Stimulated activated CD8-positive, alpha-beta memory T cell treated with anti-CD3 and anti-CD28 coated beads, Interleukin-12 subunit alpha, Interleukin-12 subunit beta, amount 100 ng/mL, for 1 hour (primary cell): ENCODE measurements around the gene CENPF.
"Not testable (repeated sequence)": the region's sequence is repeated elsewhere in the genome, so short reads cannot be mapped to it uniquely, and the experiment has no call there.

Experiments used
- DNase-seq: peaks from one replicate; pipeline ENCODE4 v3.0.0-alpha.2; 2020; ENCODE audit warnings: low read depth

The CENPF gene

GRCh38 chr1:214584805-214585766 is 17.9 kb upstream of the CENPF start:
- DNase-seq = no peak

- no peak for DNase-seq
Observed at GRCh38 chr1:214586621-214587020, 16.4 kb upstream of the CENPF start.

- DNase-seq = no peak
Observed at GRCh38 chr1:214587165-214587564, 15.8 kb upstream of the CENPF start.

GRCh38 chr1:214588963-214589597 is 13.9 kb upstream of the CENPF start:
- no peak for DNase-seq

- no peak for DNase-seq
Observed at GRCh38 chr1:214590696-214591095, 12.3 kb upstream of the CENPF start.

- DNase-seq = not testable (repeated sequence)
Observed at GRCh38 chr1:214591918-214592317, 11.1 kb upstream of the CENPF start.

- no peak for DNase-seq
Observed at GRCh38 chr1:214593158-214593557, 9.8 kb upstream of the CENPF start.

- no peak for DNase-seq
Observed at GRCh38 chr1:214603819-214604252, 841 bp downstream of the CENPF start.

GRCh38 chr1:214604523-214604922 is 1.5 kb downstream of the CENPF start:
- no peak for DNase-seq

GRCh38 chr1:214605484-214605883 is 2.5 kb downstream of the CENPF start:
- DNase-seq = not testable (repeated sequence)

GRCh38 chr1:214605933-214606925 is 3.2 kb downstream of the CENPF start:
- DNase-seq = not testable (repeated sequence)

- not testable (repeated sequence) for DNase-seq
Observed at GRCh38 chr1:214607492-214608215, 4.7 kb downstream of the CENPF start.

GRCh38 chr1:214608216-214608783 is 5.3 kb downstream of the CENPF start:
- not testable (repeated sequence) for DNase-seq

- DNase-seq = not testable (repeated sequence)
Observed at GRCh38 chr1:214608817-214609216, 5.8 kb downstream of the CENPF start.

GRCh38 chr1:214609692-214610091 is 6.7 kb downstream of the CENPF start:
- DNase-seq = no peak

GRCh38 chr1:214610136-214610535 is 7.1 kb downstream of the CENPF start:
- not testable (repeated sequence) for DNase-seq

GRCh38 chr1:214615109-214615508 is 12.1 kb downstream of the CENPF start:
- DNase-seq = no peak

GRCh38 chr1:214615871-214616270 is 12.9 kb downstream of the CENPF start:
- no peak for DNase-seq

- no peak for DNase-seq
Observed at GRCh38 chr1:214617246-214617645, 14.3 kb downstream of the CENPF start.

- no peak for DNase-seq
Observed at GRCh38 chr1:214617843-214618242, 14.8 kb downstream of the CENPF start.

- DNase-seq = no peak
Observed at GRCh38 chr1:214621236-214621635, 18.2 kb downstream of the CENPF start.
